ENCODE data around the gene MBD6.

GRCh38 chr12:57490126-57490525 lies 32.5 kb upstream of the MBD6 start:
- TF ChIP-seq CTCF (IDR thresholded peaks at IDR 0.05; ENCODE audit: insufficient read depth, low read length) (no peak), POLR2AphosphoS5 (IDR thresholded peaks at IDR 0.05; ENCODE audit: low read depth) (no peak), REST (IDR thresholded peaks at IDR 0.05; ENCODE audit: insufficient replicate concordance, low read depth) (no peak), SPI1 (IDR thresholded peaks at IDR 0.05; ENCODE audit: borderline replicate concordance, low read depth) (no peak), GABPA (IDR thresholded peaks at IDR 0.05; ENCODE audit: low read depth) (no peak)

All from HL-60 (cell line).